Suprapubic skin (tissue), 4 donors: ENCODE results near the gene FGA. TPM values are rescaled to one million over a fixed set of nuclear protein-coding genes. Genes with fewer than 3 reads are reported as not detected.

Source experiments
- DNase-seq, 2 donors: peaks; one replicate each; pipeline ENCODE4 v3.0.0-alpha.2; 2019; ENCODE audit warnings: low spot score in 2 of 2
- H3K27ac ChIP-seq: fragments of 200-600 bp; sonication (generic); one replicate; pipeline ENCODE4 v1.5.1; 2019
- H3K27me3 ChIP-seq: fragments of 200-600 bp; sonication (generic); one replicate; pipeline ENCODE4 v1.5.1; 2019
- H3K36me3 ChIP-seq: fragments of 200-600 bp; sonication (generic); one replicate; pipeline ENCODE4 v1.5.1; 2019
- H3K4me1 ChIP-seq: fragments of 200-600 bp; sonication (generic); one replicate; pipeline ENCODE4 v1.5.1; 2019
- H3K4me3 ChIP-seq: fragments of 200-600 bp; sonication (generic); one replicate; pipeline ENCODE4 v1.5.1; 2019; ENCODE audit warnings: mild to moderate bottlenecking
- H3K9me3 ChIP-seq: fragments of 200-600 bp; sonication (generic); one replicate; pipeline ENCODE4 v1.5.1; 2019
- CTCF ChIP-seq, 2 donors: fragments of 200-600 bp in 1 of 2; fragments of 450-650 bp in 1 of 2; sonication (generic) in 1 of 2; IDR thresholded peaks; one replicate each; pipeline ENCODE4 v1.5.1; 2016 to 2019; ENCODE audit warnings: antibody characterized with exemption in 2 of 2, mild to moderate bottlenecking in 1 of 2, moderate library complexity in 1 of 2
- EP300 ChIP-seq: sonication (generic); formaldehyde crosslinking; IDR thresholded peaks from one replicate; pipeline ENCODE4 v1.6.1; 2017; ENCODE audit warnings: antibody characterized with exemption
- POLR2A ChIP-seq, 2 donors: fragments of 450-650 bp; IDR thresholded peaks; one replicate each; pipeline ENCODE4 v1.6.1; 2017; ENCODE audit warnings: antibody characterized with exemption in 2 of 2, mild to moderate bottlenecking in 2 of 2, moderate library complexity in 2 of 2
- POLR2AphosphoS5 ChIP-seq, 3 donors: sonication (generic); formaldehyde crosslinking; IDR thresholded peaks; one replicate each; pipeline ENCODE4 v1.6.1; 2017; ENCODE audit warnings: antibody characterized with exemption in 3 of 3
- WGBS: methylation state at CpG from one replicate; pipeline ENCODE4 v1.1.5; 2018; 5-methylcytosine and 5-hydroxymethylcytosine counted together
- total RNA-seq, 4 donors: library from RNA; depleted of rRNA; stranded (reverse); fragments of >200 nt; gene quantifications; one replicate each; pipeline ENCODE4 v1.1.0, GENCODE V29; 2016

The FGA gene
- total RNA-seq, 4 donors from 2014 or later = 30.0 TPM; not detected in 3

GRCh38 chr4:154606728-154607723, 16.5 kb upstream of the FGA start:
- Histone ChIP-seq H3K4me3 (no peak overlapping the region), H3K9me3 (no peaks in the 10 kb centered on the region), H3K27ac (no peak overlapping the region), H3K27me3 (peaks cover 6% of the 10 kb centered on the region), H3K36me3 (no peaks in the 10 kb centered on the region), H3K4me1 (no peaks in the 10 kb centered on the region)
- TF ChIP-seq POLR2AphosphoS5 (IDR thresholded peaks at IDR 0.05) = no peak
- no peak for TF ChIP-seq POLR2A (IDR thresholded peaks at IDR 0.05)
- TF ChIP-seq EP300 = no peak
- no peak for TF ChIP-seq CTCF (IDR thresholded peaks at IDR 0.05)
- no peak for DNase-seq
- 86% methylated on average over 6 of the region's 6 CpGs for WGBS

- Histone ChIP-seq H3K27me3 (peaks cover 6% of the 10 kb centered on the region), H3K4me3 (no peak overlapping the region), H3K36me3 (no peaks in the 10 kb centered on the region), H3K27ac (no peak overlapping the region), H3K4me1 (no peaks in the 10 kb centered on the region), H3K9me3 (no peaks in the 10 kb centered on the region)
- TF ChIP-seq POLR2A (IDR thresholded peaks at IDR 0.05) (no peak), CTCF (IDR thresholded peaks at IDR 0.05) (no peak), POLR2AphosphoS5 (IDR thresholded peaks at IDR 0.05) (no peak), EP300 (no peak)
- DNase-seq = no peak
- 82% methylated on average over 4 of the region's 4 CpGs for WGBS
Observed at GRCh38 chr4:154604696-154605200, 14.2 kb upstream of the FGA start.

- WGBS = 92% methylated on average over 6 of the region's 6 CpGs
- Histone ChIP-seq H3K9me3 (no peaks in the 10 kb centered on the region), H3K4me1 (no peaks in the 10 kb centered on the region), H3K36me3 (no peaks in the 10 kb centered on the region), H3K27ac (no peak overlapping the region), H3K4me3 (no peak overlapping the region), H3K27me3 (no peaks in the 10 kb centered on the region)
- TF ChIP-seq POLR2A (IDR thresholded peaks at IDR 0.05) (no peak), POLR2AphosphoS5 (IDR thresholded peaks at IDR 0.05) (no peak), CTCF (IDR thresholded peaks at IDR 0.05) (no peak), EP300 (no peak)
- no peak for DNase-seq
Observed at GRCh38 chr4:154603033-154603943, 12.7 kb upstream of the FGA start.

- H3K4me1 ChIP-seq = no peaks in the 10 kb centered on the region
- TF ChIP-seq CTCF (IDR thresholded peaks at IDR 0.05) (no peak), POLR2A (IDR thresholded peaks at IDR 0.05) (no peak), POLR2AphosphoS5 (IDR thresholded peaks at IDR 0.05) (no peak), EP300 (no peak)
- H3K27ac ChIP-seq = no peak overlapping the region
- H3K36me3 ChIP-seq = no peaks in the 10 kb centered on the region
- no peak overlapping the region for H3K4me3 ChIP-seq
- no peaks in the 10 kb centered on the region for H3K27me3 ChIP-seq
- H3K9me3 ChIP-seq = no peaks in the 10 kb centered on the region
- no peak for DNase-seq
- 74% methylated on average over 1 of the region's 1 CpG for WGBS
Observed at GRCh38 chr4:154602404-154603020, 12.0 kb upstream of the FGA start.
